Measurements from ENCODE around the gene FSTL1.
"Not testable (repeated sequence)": the region's sequence is repeated elsewhere in the genome, so short reads cannot be mapped to it uniquely, and the experiment has no call there.

FSTL1 gene

DNA sequence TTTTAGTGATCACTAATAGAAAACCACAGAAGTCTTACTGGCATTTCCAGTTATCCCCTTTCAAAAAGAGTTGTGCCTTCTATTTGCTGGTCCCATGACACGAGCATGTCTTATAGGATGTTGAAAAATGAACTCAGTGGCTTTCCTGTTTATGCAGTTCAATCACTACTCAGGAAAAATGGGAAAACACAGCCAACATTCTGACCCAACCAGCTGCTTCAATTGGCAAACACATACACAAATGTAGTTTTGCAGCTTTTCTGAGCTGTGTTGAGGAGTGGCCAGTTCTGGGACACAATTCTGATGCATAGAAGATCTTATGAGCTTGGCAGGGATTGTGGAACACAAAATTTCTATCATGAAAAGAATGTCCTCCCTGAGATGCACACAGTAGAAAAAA, 40.3 kb downstream of the FSTL1 start:
- DNase-seq: no peak

DNA sequence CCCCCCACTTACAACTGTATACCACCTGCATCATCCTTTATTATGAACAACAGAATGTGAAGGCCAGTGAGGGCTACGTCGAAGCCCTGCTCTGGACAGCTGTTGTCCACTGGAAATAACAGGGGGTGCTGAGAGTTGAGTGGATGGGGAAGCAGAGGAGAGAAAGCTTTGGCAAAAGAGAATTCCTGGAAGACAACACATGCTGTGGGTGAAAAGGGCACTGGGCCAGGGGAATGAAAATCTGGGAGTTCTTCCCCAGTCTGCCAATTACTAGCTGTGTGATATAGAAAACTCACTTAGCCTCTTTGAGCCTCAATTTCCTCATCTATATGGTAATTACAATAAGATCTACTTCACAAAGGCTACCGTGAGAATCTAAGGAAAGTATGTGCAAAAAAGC, 40.7 kb downstream of the FSTL1 start:
- no peak for DNase-seq

DNA sequence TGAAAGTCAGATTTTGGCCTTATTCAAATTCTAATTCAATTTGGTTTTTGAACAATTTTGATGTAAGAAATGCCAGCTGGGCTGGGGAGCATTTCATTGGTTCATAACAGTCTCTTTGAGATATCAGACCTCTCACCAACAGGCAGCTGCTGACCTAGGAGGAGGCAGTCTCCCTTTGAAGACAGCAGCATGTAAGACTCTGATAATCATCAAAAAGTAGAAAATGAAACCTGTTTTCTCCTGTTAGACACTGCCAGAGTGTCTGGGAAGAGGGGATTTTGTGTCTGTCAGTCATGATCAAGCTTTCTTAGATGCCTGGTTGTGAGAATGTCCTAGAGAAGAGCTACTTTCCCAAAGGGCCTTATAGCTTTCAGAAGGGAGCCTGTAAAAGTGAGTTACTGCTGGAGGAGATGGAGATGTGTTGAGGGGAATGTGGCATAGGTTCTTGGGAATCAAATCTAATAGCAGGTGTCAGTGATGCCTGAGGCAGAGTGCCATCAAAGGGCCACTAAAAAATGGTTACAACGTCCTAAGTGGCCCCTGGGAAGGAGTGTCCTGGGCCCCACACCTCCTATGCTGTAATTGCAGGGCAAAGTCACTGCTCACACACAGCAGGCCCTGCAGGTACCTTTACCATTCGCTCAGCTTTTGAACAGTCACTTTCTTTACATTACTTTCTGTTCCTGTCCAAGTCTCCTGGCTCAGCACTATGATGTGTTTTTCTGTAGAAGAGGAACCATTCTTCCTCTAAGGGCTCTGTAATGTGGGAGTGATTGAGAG, 43.1 kb downstream of the FSTL1 start:
- no peak for DNase-seq

DNA sequence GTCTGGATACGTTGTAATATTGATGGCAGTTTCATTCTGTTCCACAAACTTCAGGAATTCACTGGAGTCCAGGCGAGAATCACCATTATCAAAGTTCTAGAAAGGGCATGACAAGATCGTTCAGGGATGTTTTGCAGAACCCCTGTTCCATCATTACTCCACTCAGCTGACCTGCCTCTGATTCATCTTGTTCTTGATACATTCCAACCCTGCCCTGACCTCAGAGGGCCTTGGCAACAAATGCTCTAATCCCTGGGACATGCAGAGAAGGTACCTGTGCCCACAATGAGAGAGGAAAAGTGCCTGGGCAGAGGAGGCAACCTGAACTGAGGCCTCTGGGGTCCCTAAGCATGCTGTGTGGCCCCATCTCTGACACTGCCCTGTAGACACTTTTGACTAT, 45.9 kb downstream of the FSTL1 start:
- no peak for DNase-seq

DNA sequence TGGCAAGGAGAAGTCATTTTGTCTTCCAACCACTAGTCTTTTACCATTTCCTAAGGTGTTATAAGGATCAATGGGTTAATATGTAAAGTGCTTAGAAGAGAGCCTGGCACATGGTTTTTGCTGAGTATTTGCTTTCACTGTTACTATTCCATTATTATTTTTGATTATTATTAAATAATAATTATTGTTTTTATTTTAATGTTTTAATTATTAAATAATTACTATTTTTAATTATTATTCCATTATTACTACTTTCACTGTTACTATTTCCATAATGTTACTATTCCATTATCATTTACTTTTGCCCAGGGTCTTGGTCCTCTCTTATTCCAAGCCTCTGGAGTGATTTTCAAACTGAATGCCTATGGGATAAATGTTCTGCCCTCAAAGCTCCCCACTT, 48.5 kb downstream of the FSTL1 start:
- no peak for DNase-seq

DNA sequence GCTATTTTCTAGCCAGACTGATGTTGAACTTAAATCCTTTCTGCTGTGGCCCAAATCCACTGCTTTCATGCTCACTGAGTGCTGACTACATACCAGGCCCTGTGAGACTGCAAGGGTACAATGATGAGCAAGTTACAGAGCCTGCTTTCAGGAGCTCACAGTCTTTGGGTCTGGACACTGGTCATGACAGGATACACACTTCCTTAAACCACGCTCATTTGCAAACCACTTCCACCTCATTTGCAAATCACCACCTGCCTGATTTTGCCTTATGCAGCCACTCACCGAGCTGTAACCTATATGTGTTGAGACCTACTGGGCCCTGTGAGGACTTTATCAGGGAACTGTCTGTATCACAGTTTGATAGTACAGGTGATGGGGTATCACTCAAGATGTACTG, 51.4 kb downstream of the FSTL1 start:
- no peak for DNase-seq

DNA sequence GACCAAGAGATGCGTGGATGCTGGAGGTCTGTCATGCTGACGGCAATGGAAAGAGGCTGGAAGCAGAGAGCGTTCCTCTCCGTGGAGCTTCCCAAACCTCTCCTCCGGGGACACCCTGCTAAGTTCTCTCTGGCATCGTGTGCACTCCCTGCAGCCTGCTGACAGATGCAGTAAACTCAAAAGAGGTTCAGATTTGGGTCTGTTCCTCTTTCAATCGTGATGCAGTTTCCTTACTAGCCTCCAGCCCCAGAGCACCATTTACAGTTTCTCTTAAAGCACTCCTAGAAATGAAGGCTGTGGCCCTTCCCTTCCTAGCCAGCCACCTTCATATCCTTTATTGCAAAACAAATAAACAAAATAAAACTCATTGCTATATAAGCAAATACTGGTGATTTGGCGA, 54.3 kb downstream of the FSTL1 start:
- no peak for DNase-seq

DNA sequence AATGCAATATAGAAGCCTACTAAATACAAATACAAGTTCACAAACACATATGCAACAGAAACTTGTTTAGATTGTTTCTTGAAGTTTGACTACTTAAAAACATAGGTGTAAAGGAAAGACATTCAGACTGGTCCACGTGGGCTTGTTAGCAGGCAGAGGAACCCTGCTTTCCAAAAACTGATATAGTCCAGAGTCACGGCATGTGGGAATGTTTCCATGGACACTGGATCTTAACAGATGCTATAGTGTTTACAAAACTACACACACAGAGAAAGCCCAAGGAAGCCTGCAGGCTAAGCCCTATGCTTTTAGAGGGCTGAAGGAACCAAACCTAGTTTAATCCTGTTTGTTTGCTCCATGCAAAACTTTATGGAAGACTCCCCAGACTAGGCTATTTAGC, 56.4 kb downstream of the FSTL1 start:
- no peak for DNase-seq

DNA sequence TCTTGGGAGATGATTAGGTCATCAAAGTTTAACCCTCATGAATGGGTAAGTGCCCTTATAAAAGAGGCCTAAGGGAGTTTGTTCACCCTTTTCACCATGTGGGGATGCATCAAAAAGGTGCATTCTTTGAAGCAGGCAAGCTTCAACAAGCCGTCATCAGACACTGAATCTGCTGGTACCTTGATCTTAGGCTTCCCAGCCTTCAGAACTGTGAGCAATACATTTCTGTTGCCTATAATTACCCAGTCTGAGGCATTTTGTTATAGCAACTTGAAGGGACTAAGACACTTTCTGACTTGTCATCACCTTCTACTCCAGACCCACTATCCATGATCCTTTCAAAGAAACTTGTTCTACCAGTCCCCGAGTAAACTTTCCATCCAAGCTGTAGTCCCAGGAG, 57.0 kb downstream of the FSTL1 start:
- DNase-seq: no peak

DNA sequence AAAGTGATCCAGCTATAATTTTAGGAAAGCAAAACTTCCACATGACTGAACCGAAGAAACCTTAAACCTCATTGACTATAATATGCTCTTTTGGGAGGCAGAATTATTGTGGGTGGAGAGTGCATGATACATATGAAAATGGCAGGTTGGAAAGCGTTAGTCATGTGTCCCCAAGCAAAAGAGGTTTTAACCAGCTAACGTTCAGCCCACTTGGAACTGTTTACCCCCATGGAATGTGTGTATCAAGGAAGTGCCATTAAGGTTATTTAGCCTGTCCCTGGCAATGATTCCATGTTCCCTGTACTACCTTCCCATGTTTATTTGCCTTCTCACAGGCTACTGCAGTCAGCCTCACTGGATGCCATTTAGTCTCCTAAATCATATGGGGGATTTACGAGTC, 57.5 kb downstream of the FSTL1 start:
- DNase-seq: no peak

DNA sequence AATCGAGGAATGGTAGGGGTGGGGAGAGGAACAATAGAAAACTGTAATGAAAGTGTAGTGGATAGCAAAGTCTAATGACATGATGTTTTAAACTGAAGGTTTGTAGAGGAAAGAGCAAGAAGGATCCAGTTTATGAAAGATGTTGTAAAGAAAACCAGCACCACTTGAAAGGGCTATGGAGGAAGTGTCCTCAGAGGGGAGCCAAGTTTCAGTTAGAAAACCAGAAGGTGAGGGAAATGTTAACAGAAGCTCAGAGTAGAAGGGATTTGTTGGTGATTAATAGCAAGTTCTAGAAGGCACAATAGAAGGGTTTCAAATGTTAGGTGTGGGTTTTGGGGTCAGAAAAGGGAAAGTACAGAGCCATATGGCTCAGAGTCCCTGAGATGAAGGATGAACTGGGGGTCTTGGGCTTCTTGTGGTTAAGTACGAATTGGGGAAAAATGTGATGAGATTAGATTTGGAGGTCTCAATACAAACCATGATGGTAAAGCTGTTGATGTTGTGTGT, 67.8 kb downstream of the FSTL1 start:
- no peak for DNase-seq

DNA sequence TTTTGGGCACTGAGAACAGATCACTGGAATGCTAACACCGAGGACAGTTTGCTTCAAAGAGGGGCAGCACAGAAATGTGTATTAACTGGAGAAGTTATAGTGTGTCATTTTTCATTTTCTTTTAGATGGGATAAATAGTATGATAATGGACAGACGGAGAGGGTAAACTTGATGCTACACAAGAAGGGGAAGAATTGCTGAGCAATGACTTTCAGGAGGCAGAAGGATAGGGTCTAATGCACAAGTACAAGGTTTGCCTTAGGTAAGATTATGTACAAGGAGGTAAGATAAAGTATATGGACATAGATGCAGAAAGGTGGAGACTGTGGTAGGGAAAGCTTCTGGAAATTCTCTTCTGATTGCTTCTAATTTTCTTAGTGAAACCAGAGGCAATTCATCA, 69.3 kb downstream of the FSTL1 start:
- DNase-seq: no peak

DNA sequence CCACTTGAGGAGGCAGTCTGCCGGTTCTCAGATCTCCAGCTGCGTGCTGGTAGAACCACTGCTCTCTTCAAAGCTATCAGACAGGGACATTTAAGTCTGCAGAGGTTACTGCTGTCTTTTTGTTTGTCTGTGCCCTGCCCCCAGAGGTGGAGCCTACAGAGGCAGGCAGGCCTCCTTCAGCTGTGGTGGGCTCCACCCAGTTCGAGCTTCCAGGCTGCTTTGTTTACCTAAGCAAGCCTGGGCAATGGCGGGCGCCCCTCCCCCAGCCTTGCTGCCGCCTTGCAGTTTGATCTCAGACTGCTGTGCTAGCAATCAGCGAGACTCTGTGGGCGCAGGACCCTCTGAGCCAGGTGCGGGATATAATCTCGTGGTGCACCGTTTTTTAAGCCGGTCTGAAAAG, 72.8 kb downstream of the FSTL1 start:
- DNase-seq: not testable (repeated sequence)

DNA sequence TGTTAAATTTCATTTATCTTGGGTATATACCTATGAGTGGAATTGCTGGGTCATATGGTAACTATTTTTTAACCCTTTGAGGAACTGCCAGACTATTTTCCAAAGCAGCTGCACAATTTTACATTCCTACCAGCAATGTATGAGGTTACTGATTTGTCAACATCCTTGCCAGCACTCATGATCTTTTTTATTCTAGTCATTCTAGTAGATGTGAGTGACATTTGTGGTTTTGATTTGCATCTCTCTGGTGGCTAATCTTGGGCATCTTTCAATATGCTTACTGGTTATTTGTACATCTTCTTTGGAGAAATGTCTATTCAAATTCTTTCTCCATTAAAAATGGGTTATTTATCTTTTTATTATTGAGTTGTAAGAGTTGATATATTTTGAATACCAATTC, 80.3 kb downstream of the FSTL1 start:
- no peak for DNase-seq

DNA sequence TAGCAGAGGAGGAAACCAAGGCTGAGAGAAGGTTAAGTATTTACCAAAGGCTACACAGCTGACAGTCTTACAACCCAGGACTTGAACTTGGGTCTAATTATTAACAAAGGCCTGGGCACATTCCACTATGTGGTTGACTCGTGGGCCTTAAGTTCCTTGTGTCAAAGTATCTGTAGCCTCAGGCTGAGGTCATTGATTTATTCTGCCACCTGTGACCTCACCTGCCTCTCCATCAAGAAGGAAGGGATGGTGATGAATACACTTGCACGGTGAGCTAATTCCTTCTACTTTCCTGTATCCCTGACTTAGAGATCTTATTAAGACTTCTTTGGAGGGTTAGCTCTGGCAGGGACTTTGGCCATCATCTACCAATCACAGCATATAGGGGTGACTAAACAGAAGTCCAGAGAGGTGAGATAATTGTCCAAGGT, 81.7 kb downstream of the FSTL1 start:
- DNase-seq: no peak

DNA sequence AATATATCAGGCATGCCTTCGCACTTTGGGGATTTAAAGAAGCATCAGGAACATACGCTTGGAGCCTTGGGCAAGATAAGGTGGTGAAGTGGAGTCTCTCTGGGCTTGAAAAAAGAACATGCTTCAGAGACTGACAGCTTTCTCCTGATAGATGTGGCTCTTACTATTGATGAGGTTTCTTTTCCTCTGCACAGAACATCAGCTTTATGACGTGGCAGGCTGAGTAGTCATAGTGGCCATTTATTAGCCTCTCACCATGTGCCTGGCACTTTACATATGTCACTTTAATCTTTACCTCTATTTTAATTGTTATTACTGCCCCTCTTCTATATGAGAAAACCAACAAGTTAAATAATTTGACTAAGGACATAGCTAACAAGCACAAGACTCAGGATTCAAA, 82.6 kb downstream of the FSTL1 start:
- DNase-seq: no peak

DNA sequence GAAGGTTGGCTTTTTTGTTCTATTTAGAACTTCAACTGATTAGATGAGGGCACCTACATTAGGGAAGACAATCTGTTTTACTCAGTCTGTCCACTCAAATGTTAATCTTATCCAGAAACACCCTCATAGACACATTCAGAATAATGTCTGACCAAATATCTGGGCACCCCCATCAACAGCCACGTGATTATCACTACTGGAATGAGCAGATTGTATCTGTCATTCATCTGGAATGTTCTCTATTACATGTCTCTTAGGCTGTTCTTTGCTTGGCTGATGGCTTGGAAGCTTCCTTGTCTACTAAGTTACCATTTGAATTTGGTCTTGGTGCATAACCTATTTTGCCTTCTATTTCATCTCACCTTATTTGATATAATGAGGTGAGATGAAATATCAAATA, 86.0 kb downstream of the FSTL1 start:
- DNase-seq: no peak

DNA sequence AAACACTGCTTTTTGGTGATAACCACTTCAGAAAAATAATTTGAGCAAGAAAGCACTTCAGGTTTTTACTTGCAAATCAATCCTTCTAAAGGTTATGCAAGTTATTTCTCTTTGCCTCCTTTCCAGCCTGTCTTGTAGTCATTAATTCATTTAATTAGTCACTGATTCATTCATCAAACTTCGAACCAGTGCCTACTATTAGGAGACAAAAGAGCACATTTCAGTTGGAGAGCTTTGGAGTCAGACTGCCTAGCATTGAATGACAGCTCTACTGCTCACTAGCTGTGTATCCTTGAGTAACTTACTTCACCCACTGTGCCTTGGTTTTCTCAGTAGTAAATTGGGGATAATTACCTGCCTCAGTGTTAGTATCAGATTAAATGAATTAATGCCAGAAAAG, 86.7 kb downstream of the FSTL1 start:
- no peak for DNase-seq

DNA sequence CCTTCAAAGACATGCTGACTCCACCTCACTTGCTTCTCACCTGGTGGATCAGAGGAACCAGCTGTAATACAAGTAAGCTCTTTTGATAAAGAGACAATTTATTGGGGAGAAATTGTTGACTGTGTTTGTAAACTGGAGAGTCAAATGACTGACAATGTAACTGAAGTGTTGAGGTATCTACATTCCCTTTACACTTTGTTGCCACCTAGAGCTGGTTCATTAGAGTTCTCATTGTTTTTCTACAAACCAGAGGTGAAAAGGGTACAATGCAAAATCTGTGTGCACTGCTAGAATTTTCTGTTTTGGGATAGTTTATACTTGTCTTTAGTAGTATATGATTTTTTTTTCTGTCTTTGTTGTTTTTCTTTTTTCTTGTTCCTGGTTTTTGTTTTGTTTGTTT, 93.0 kb downstream of the FSTL1 start:
- DNase-seq: no peak

DNA sequence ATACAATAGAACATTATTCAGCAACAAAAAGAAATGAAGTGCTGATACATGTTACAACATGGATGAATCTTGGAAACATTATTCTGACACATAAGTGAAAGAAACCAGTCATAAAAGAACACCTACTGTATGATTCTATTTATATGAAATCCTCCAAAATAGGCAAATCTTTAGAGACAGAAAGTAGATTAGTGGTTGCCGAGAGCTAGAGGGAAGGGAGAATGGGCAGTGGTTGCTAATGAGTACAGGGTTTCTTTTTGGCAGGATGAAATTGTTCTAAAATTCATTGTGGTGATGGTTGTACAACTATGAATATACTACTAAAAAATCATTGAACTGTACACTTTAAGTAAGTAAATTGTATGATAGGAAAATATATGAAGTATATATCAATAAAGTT, 95.3 kb downstream of the FSTL1 start:
- no peak for DNase-seq

DNA sequence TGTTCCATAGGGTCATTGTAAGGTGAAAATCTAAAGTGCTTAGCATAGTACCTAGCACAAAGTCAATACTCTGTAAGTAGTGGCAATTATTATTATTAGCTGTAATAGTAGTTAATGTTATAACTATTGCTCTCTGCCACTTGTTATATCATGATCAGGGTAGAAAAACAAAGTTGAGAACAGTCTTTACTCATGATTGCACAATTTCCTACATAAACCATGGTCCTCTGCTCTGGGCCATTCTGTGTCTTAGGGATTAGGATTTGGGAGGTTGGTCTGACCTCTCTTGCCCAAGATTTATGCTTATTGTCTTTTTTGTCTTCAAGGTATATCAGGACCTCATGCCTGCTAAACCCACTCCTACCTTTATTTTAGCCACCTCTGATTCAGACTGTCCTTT, 97.3 kb downstream of the FSTL1 start:
- DNase-seq: no peak

DNA sequence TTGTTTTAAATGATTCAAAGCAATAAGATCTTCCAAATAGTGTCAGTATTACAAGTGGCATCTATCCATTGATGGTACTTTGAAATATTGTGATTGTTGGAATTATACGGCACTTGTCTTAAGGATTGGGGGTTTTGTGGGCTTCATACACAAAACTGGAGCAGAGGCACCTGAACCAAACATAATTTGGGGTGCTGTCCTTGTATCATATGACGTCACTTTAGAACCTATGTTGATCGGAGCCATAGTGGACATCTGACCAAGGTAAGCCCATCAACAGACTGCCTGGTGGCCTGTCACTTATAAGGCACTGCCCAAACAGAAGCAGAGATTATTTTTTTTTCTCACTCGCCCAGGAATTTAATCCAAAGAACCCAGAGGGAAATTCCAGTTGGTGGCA, 98.8 kb downstream of the FSTL1 start:
- no peak for DNase-seq

DNA sequence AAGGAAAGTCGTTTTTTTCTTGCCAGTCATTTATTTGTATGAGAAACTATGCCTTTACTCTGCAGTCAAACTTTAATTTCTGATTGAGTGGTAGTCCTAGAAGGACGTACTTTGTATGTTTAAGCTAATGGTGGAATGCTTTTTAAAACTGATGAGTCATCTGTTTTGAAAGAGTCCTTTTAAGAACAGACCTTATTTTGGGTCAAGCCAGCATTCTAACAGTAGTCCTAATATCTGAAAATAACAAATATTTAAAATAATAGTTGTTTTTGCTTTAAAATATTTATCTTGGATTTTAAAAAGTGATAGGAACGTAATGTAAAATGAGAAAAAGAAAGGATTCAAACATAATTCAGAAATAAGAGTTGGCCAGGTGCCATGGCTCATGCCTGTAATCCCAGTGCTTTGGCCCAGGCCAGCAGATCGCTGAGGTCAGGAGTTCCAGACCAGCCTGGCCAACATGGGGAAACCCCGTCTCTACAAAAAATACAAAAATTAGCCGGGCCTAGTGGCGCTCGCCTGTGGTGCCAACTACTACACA, 100.3 kb downstream of the FSTL1 start:
- peak; percentile 38 for DNase-seq

DNA sequence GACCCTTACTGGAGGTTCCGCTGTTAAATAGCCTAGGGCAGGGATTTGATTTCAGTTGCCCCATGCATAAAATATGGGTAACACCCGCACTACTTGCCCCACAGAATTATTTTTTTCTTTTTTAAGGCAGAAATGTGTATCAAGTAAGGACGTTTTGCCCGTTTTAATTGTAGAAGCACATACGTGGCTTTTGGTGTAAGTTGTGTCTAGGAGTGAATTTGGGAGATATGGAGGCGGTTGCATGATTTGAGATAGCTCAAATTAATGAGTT, 101.0 kb downstream of the FSTL1 start:
- peak; percentile 56 for DNase-seq
